K562 (cell line): ENCODE data around the gene PTGIS. TPM values are rescaled to one million over a fixed set of nuclear protein-coding genes. Genes with fewer than 3 reads are reported as not detected.

ENCODE experiments used
- C11orf30 ChIP-seq: fragments of 450-650 bp; IDR thresholded peaks from 2 replicates; pipeline ENCODE4 v1.6.1; 2016; ENCODE audit warnings: low read depth, mild to moderate bottlenecking
- CBFA2T2 ChIP-seq: fragments of 450-650 bp; conservative IDR thresholded peaks from 2 replicates; pipeline ENCODE4 v1.6.1; 2017; ENCODE audit warnings: mild to moderate bottlenecking
- CEBPG ChIP-seq, 3 experiments: fragments of 200-800 bp in 1 of 3; sonication (Bioruptor generic) in 1 of 3; sonication (generic) in 1 of 3; formaldehyde crosslinking in 1 of 3; IDR thresholded peaks in 2 of 3; conservative IDR thresholded peaks in 1 of 3; 2 replicates each; pipeline versions ENCODE4 v1.6.1 to v1.8.0; 2016 to 2022; ENCODE audit warnings: missing compliant biosample characterization in 2 of 3, missing genetic modification characterization in 2 of 3, mild to moderate bottlenecking in 1 of 3, missing genetic modification reagents in 1 of 3
- ETS2 ChIP-seq: IDR thresholded peaks from 2 replicates; pipeline ENCODE4 v1.6.1; 2016; ENCODE audit warnings: borderline replicate concordance, missing genetic modification characterization, mild to moderate bottlenecking, moderate library complexity, missing compliant biosample characterization; ENCODE audit not compliant: poor library complexity, severe bottlenecking
- HIVEP1 ChIP-seq: fragments of 250-450 bp; sonication (Bioruptor Pico); IDR thresholded peaks from 2 replicates; pipeline ENCODE4 v1.4.0; 2020; ENCODE audit warnings: mild to moderate bottlenecking
- HOXB6 ChIP-seq: fragments of 250-450 bp; sonication (Bioruptor Pico); IDR thresholded peaks from 2 replicates; pipeline ENCODE4 v1.5.1; 2022; ENCODE audit warnings: mild to moderate bottlenecking, borderline replicate concordance
- IRF2 ChIP-seq: sonication (generic); formaldehyde crosslinking; IDR thresholded peaks from 2 replicates; pipeline ENCODE4 v1.8.1; 2022; ENCODE audit warnings: mild to moderate bottlenecking, missing genetic modification reagents
- MEIS2 ChIP-seq: fragments of 450-650 bp; IDR thresholded peaks from 2 replicates; pipeline ENCODE4 v1.6.1; 2014; ENCODE audit warnings: mild to moderate bottlenecking; ENCODE audit not compliant: partially characterized antibody
- NFIC ChIP-seq: fragments of 450-650 bp; IDR thresholded peaks from 2 replicates; pipeline ENCODE4 v1.6.1; 2017; ENCODE audit warnings: mild to moderate bottlenecking, inconsistent platforms
- PURB ChIP-seq: sonication (generic); formaldehyde crosslinking; IDR thresholded peaks from 2 replicates; pipeline ENCODE4 v1.9.0; 2021; ENCODE audit warnings: low read depth, mild to moderate bottlenecking, missing genetic modification reagents
- TCF7L2 ChIP-seq: fragments of 150-350 bp; IDR thresholded peaks from 2 replicates; pipeline ENCODE4 v1.6.1; 2016; ENCODE audit warnings: low read depth, mild to moderate bottlenecking, low read length, moderate library complexity
- ZNF444 ChIP-seq: fragments of 250-450 bp; sonication (Bioruptor Pico); IDR thresholded peaks from 2 replicates; pipeline ENCODE4 v1.4.0; 2020; ENCODE audit warnings: mild to moderate bottlenecking, moderate library complexity
- ZNF780A ChIP-seq: fragments of 250-450 bp; sonication (Bioruptor Pico); IDR thresholded peaks from 2 replicates; pipeline ENCODE4 v1.5.0; 2021; ENCODE audit warnings: mild to moderate bottlenecking
- polyA plus RNA-seq, 8 experiments: library from polyadenylated mRNA; depleted of rRNA in 4 of 8; stranded (reverse) in 5 of 8; unstranded in 3 of 8; fragments of >200 nt; fragmentation: Nextera tagmentation in 2 of 8; fragmentation: Illumina TruSeq in 1 of 8; extraction: Ambion mirVana in 2 of 8; extraction: Trizol in 1 of 8; gene quantifications; 2 replicates each; pipeline versions ENCODE4 v1.2.1 to v1.2.3, GENCODE V29; 2011 to 2014; ENCODE audit warnings: inconsistent platforms in 1 of 8, missing spikeins in 1 of 8
- total RNA-seq, 7 experiments: library from RNA; depleted of rRNA in 6 of 7; stranded (reverse); fragments of >200 nt in 6 of 7; fragmentation: Illumina TruSeq in 2 of 7; extraction: Trizol in 2 of 7; gene quantifications; 2 replicates each; pipeline versions ENCODE4 v1.2.1 to v1.2.3, GENCODE V29; 2011 to 2021; ENCODE audit warnings: low replicate concordance in 1 of 7
- TF ChIP-seq, protein P1 (sequence below): fragments of 450-650 bp; formaldehyde crosslinking; IDR thresholded peaks from 2 replicates; pipeline ENCODE4 v1.4.0; 2022; ENCODE audit warnings: missing genetic modification characterization
- TF ChIP-seq, protein P2 (sequence below): fragments of 250-450 bp; sonication (Bioruptor Pico); IDR thresholded peaks from 2 replicates; pipeline ENCODE4 v1.4.0; 2020; ENCODE audit warnings: mild to moderate bottlenecking, moderate library complexity

The PTGIS gene
- total and polyA plus RNA-seq, 9 of the 15 experiments (the other 6 are each of a cell fraction or from before 2014, with no cell fraction given) = not detected

DNA sequence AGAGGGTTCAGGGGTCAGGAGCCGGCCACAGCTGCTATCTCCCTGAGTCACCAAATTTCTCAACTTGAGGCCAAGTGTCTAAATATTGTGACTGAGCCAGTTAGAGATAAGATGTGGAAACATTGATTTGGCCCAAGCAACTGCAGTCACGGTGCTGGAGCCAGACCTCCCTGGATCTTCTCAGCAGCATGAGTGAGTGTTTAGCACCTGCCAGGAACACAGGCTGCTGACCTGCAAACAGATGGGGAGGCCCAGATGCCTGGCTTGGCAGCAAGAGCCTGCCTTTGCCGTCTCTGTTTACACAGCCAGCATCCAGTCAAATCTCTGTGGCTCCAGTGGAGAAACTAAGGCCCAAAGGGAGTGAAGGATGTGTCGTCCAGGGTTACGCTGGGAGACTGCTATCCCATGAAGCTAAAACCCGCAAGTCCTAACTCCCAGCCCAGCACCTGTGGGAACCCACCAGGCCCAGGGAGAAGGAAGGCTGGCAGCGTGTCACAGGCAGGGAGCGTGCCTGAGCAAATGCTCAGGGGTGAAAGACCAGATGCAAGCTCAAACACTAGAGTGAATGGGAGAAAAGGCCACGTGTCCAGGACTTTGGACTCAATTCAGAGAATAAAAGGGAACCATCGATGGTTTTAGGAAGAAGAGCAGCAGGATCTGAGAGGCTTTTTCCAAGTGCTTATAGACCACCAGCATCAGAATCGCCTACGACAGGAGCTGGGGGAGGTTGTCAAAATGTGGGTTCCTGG lies 15.9 kb upstream of the PTGIS start (continued):
- TF ChIP-seq, protein P1, sequence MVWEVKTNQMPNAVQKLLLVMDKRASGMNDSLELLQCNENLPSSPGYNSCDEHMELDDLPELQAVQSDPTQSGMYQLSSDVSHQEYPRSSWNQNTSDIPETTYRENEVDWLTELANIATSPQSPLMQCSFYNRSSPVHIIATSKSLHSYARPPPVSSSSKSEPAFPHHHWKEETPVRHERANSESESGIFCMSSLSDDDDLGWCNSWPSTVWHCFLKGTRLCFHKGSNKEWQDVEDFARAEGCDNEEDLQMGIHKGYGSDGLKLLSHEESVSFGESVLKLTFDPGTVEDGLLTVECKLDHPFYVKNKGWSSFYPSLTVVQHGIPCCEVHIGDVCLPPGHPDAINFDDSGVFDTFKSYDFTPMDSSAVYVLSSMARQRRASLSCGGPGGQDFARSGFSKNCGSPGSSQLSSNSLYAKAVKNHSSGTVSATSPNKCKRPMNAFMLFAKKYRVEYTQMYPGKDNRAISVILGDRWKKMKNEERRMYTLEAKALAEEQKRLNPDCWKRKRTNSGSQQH (CRISPR knock-in tag) = no peak
- no peak for TF ChIP-seq ZNF444 (CRISPR knock-in tag)
- TF ChIP-seq HOXB6 (CRISPR knock-in tag) = no peak
- TF ChIP-seq IRF2 (CRISPR knock-in tag) = no peak
- TF ChIP-seq HIVEP1 (CRISPR knock-in tag) = no peak
- TF ChIP-seq MEIS2 = peak; percentile 69
- no peak for TF ChIP-seq ZNF780A (CRISPR knock-in tag)
- peak; percentile 61 for TF ChIP-seq NFIC
- TF ChIP-seq, protein P2, sequence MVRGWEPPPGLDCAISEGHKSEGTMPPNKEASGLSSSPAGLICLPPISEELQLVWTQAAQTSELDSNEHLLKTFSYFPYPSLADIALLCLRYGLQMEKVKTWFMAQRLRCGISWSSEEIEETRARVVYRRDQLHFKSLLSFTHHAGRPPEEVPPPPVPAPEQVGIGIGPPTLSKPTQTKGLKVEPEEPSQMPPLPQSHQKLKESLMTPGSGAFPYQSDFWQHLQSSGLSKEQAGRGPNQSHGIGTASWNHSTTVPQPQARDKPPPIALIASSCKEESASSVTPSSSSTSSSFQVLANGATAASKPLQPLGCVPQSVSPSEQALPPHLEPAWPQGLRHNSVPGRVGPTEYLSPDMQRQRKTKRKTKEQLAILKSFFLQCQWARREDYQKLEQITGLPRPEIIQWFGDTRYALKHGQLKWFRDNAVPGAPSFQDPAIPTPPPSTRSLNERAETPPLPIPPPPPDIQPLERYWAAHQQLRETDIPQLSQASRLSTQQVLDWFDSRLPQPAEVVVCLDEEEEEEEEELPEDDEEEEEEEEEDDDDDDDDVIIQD (CRISPR knock-in tag) = no peak
- no peak for TF ChIP-seq ETS2 (tag)
- TF ChIP-seq CEBPG (CRISPR knock-in tag; IDR thresholded peaks at IDR 0.05) = peak; percentile 62
- TF ChIP-seq CEBPG (tag; conservative IDR thresholded peaks at IDR 0.05 in 1 of 2, IDR thresholded peaks at IDR 0.05 in 1 of 2) = peak; percentile 50 to 72; a peak in 3 of 4 replicates
- TF ChIP-seq PURB (CRISPR knock-in tag) = no peak
- TF ChIP-seq TCF7L2 = no peak
- peak; percentile 88 for TF ChIP-seq CBFA2T2
- peak; percentile 39; the same call in 1 of the 2 replicates for TF ChIP-seq C11orf30
